Measurements from ENCODE around the gene ITGB1BP1. TPM values are rescaled to one million over a fixed set of nuclear protein-coding genes. Genes with fewer than 3 reads are reported as not detected.

ITGB1BP1 gene
- total and polyA plus RNA-seq, 2 donors, result 42.0 to 80.2 TPM

Other genes with a start within 250 kb of the ITGB1BP1 start
- gene ASAP2, start 216.7 kb downstream of the ITGB1BP1 start, total RNA-seq, result 34.8 TPM
- 10.2 TPM for gene ASAP2, start 216.7 kb downstream of the ITGB1BP1 start, polyA plus RNA-seq
- gene CPSF3, start 126 bp upstream of the ITGB1BP1 start, total RNA-seq, result 45.2 TPM
- gene CPSF3, start 126 bp upstream of the ITGB1BP1 start, polyA plus RNA-seq, result 16.6 TPM
- gene IAH1, start 51.0 kb upstream of the ITGB1BP1 start, total RNA-seq, result 40.0 TPM
- 56.3 TPM for gene IAH1, start 51.0 kb upstream of the ITGB1BP1 start, polyA plus RNA-seq
- 40.0 TPM for gene ADAM17, start 132.3 kb upstream of the ITGB1BP1 start, total RNA-seq
- 10.4 TPM for gene ADAM17, start 132.3 kb upstream of the ITGB1BP1 start, polyA plus RNA-seq
- 346 TPM for gene YWHAQ, start 207.5 kb upstream of the ITGB1BP1 start, total RNA-seq
- 280 TPM for gene YWHAQ, start 207.5 kb upstream of the ITGB1BP1 start, polyA plus RNA-seq